ENCODE measurements around the gene OSBPL2.

The OSBPL2 gene

GRCh38 chr20:62212299-62212698, 26.0 kb upstream of the OSBPL2 start:
- no peak for DNase-seq (ENCODE audit: low read depth)
- H3K4me3 ChIP-seq (ENCODE audit: low read depth, low read length): no peak overlapping the region
- no peak for TF ChIP-seq CTCF (IDR thresholded peaks at IDR 0.05; ENCODE audit: low read depth, low read length, missing control alignments)

GRCh38 chr20:62214067-62214466, 24.3 kb upstream of the OSBPL2 start:
- no peak for DNase-seq (ENCODE audit: low read depth)
- no peak for TF ChIP-seq CTCF (IDR thresholded peaks at IDR 0.05; ENCODE audit: low read depth, low read length, missing control alignments)

GRCh38 chr20:62215020-62215990, 23.0 kb upstream of the OSBPL2 start:
- DNase-seq (ENCODE audit: low read depth): no peak
- TF ChIP-seq CTCF (IDR thresholded peaks at IDR 0.05; ENCODE audit: low read depth, low read length, missing control alignments): no peak

More at GRCh38 chr20:62214067-62214466, 24.3 kb upstream of the OSBPL2 start:
- no peak overlapping the region for H3K4me3 ChIP-seq (ENCODE audit: low read depth, low read length)

GRCh38 chr20:62215991-62216635, 22.2 kb upstream of the OSBPL2 start:
- DNase-seq (ENCODE audit: low read depth): no peak
- TF ChIP-seq CTCF (IDR thresholded peaks at IDR 0.05; ENCODE audit: low read depth, low read length, missing control alignments): no peak
- no peak overlapping the region for H3K4me3 ChIP-seq (ENCODE audit: low read depth, low read length)

More at GRCh38 chr20:62215020-62215990, 23.0 kb upstream of the OSBPL2 start:
- H3K4me3 ChIP-seq (ENCODE audit: low read depth, low read length): no peak overlapping the region

GRCh38 chr20:62216636-62217566, 21.4 kb upstream of the OSBPL2 start:
- DNase-seq (ENCODE audit: low read depth): no peak
- no peak for TF ChIP-seq CTCF (IDR thresholded peaks at IDR 0.05; ENCODE audit: low read depth, low read length, missing control alignments)
- H3K4me3 ChIP-seq (ENCODE audit: low read depth, low read length): no peak overlapping the region

GRCh38 chr20:62217913-62218773, 20.2 kb upstream of the OSBPL2 start:
- DNase-seq (ENCODE audit: low read depth): no peak
- TF ChIP-seq CTCF (IDR thresholded peaks at IDR 0.05; ENCODE audit: low read depth, low read length, missing control alignments): no peak
- no peak overlapping the region for H3K4me3 ChIP-seq (ENCODE audit: low read depth, low read length)
